Progenitor cell of endocrine pancreas (in vitro differentiated cells): ENCODE results near the gene DUXA. TPM values are rescaled to one million over a fixed set of nuclear protein-coding genes. Genes with fewer than 3 reads are reported as not detected.

Experiments used
- DNase-seq: peaks from one replicate; pipeline ENCODE4 v3.0.0; 2021; ENCODE audit warnings: low spot score; ENCODE audit not compliant: unreplicated experiment
- H3K27ac Mint-ChIP-seq: 2 replicates; pipeline ENCODE4 v1.8.0; 2021; ENCODE audit warnings: mild to moderate bottlenecking, moderate library complexity, mixed read lengths
- H3K27me3 Mint-ChIP-seq: 2 replicates; pipeline ENCODE4 v1.8.0; 2021; ENCODE audit warnings: mixed read lengths
- H3K36me3 Mint-ChIP-seq: 2 replicates; pipeline ENCODE4 v1.8.0; 2022; ENCODE audit warnings: mixed read lengths; ENCODE audit not compliant: insufficient read depth
- H3K4me1 Mint-ChIP-seq: 2 replicates; pipeline ENCODE4 v1.8.0; 2021; ENCODE audit warnings: low read depth, mixed read lengths
- H3K4me3 Mint-ChIP-seq: 2 replicates; pipeline ENCODE4 v1.8.0; 2021; ENCODE audit warnings: low read depth, mild to moderate bottlenecking, moderate library complexity, mixed read lengths
- H3K9me3 Mint-ChIP-seq: 2 replicates; pipeline ENCODE4 v1.8.0; 2021; ENCODE audit warnings: low read depth, mixed read lengths
- CTCF ChIP-seq: fragments of 200-600 bp; sonication (generic); IDR thresholded peaks from one replicate; pipeline ENCODE4 v1.5.0; 2021; ENCODE audit warnings: antibody characterized with exemption, mild to moderate bottlenecking; ENCODE audit not compliant: unreplicated experiment
- total RNA-seq: library from RNA; stranded (reverse); gene quantifications from 2 replicates; pipeline ENCODE4 v1.2.1, GENCODE V29; 2021

DUXA gene
- total RNA-seq, 1 donor from 2014 or later = not detected

GRCh38 chr19:57105976-57106721 lies 61.1 kb downstream of the DUXA start:
- Mint-ChIP-seq H3K36me3 (peaks cover 5% of the 10 kb centered on the region), H3K27ac (no peak overlapping the region), H3K27me3 (no peaks in the 10 kb centered on the region), H3K4me3 (no peak overlapping the region), H3K9me3 (peaks cover 21% of the 10 kb centered on the region), H3K4me1 (no peaks in the 10 kb centered on the region)
- no peak for TF ChIP-seq CTCF
- DNase-seq = no peak

Other genes starting within 250 kb of the DUXA start
- not detected in 2 replicates for gene USP29, start 47.5 kb downstream of the DUXA start, total RNA-seq
- not detected in 2 replicates for gene ZIM3, start 22.3 kb downstream of the DUXA start, total RNA-seq
- 35.7 and 40.2 TPM in 2 replicates for gene ZNF264, start 24.0 kb upstream of the DUXA start, total RNA-seq
- gene AURKC, start 63.5 kb upstream of the DUXA start, total RNA-seq = 0.89 and 1.6 TPM in 2 replicates
- gene ZNF805, start 73.1 kb upstream of the DUXA start, total RNA-seq = 15.6 and 16.3 TPM in 2 replicates
- 58.3 and 61.3 TPM in 2 replicates for gene ZNF460, start 113.0 kb upstream of the DUXA start, total RNA-seq
- gene ZNF543, start 153.0 kb upstream of the DUXA start, total RNA-seq = 10.1 and 10.5 TPM in 2 replicates
- gene ZNF304, start 183.8 kb upstream of the DUXA start, total RNA-seq = 11.8 TPM in 2 replicates
- 12.9 and 13.9 TPM in 2 replicates for gene TRAPPC2B, start 196.1 kb upstream of the DUXA start, total RNA-seq
- gene ZNF547, start 196.1 kb upstream of the DUXA start, total RNA-seq = 5.7 and 6.1 TPM in 2 replicates
- gene ZNF548, start 222.4 kb upstream of the DUXA start, total RNA-seq = 30.7 and 31.9 TPM in 2 replicates
- 14.7 and 17.7 TPM in 2 replicates for gene ZNF17, start 243.7 kb upstream of the DUXA start, total RNA-seq